IgD-negative memory B cell (primary cell): ENCODE data around the gene MCM8. TPM values are rescaled to one million over a fixed set of nuclear protein-coding genes. Genes with fewer than 3 reads are reported as not detected.

Source experiments
- H3K27ac Mint-ChIP-seq, 3 donors: one replicate each; pipeline ENCODE4 v1.8.0; 2020 to 2022; ENCODE audit warnings: mild to moderate bottlenecking in 3 of 3, mixed read lengths in 3 of 3, moderate library complexity in 1 of 3
- H3K27me3 Mint-ChIP-seq: one replicate; pipeline ENCODE4 v1.8.0; 2021; ENCODE audit warnings: mixed read lengths
- H3K36me3 Mint-ChIP-seq: one replicate; pipeline ENCODE4 v1.8.0; 2020; ENCODE audit warnings: mild to moderate bottlenecking, mixed read lengths
- H3K4me1 Mint-ChIP-seq, 3 donors: one replicate each; pipeline ENCODE4 v1.8.0; 2020 to 2022; ENCODE audit warnings: mixed read lengths in 3 of 3, mild to moderate bottlenecking in 1 of 3
- H3K4me3 Mint-ChIP-seq, 4 donors: one replicate each; pipeline ENCODE4 v1.8.0; 2020 to 2022; ENCODE audit warnings: mild to moderate bottlenecking in 4 of 4, mixed read lengths in 4 of 4, moderate library complexity in 3 of 4
- H3K9me3 Mint-ChIP-seq, 3 donors: one replicate each; pipeline ENCODE4 v1.8.0; 2020 to 2021; ENCODE audit warnings: mixed read lengths in 3 of 3, mild to moderate bottlenecking in 1 of 3
- polyA plus RNA-seq: library from polyadenylated mRNA; unstranded; fragments of 300-500 nt; fragmentation: Illumina TruSeq; gene quantifications from one replicate; pipeline ENCODE4 v1.2.3, GENCODE V29; 2021

Gene MCM8
- polyA plus RNA-seq, 1 donor from 2014 or later, result 0.93 TPM

DNA sequence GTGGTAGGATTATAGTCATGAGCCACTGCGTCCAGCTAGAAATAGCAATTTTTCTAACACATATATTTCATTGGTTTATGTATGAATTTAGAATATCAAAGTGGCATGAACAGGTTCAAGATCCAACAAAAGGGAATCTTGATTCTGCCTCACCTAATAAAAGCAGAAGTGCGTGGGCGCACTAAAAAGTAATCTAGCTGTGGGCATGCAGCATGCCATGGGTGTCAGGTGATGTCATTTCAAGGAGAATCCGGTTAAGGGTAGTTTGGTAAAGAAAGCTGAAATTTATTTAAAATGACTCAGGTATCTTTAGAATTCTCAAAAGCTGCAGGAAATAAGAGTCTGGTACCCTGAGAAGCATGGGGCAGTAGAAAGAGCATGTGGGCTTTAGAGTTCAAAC, 85.8 kb downstream of the MCM8 start:
- Mint-ChIP-seq H3K36me3 (peaks cover 14% of the 10 kb centered on the region), H3K4me3 (no peak overlapping the region), H3K9me3 (no peaks in the 10 kb centered on the region), H3K27me3 (no peaks in the 10 kb centered on the region), H3K4me1 (peaks cover 0 to 3% (median 0%) of the 10 kb centered on the region in 3 donors), H3K27ac (no peak overlapping the region)

DNA sequence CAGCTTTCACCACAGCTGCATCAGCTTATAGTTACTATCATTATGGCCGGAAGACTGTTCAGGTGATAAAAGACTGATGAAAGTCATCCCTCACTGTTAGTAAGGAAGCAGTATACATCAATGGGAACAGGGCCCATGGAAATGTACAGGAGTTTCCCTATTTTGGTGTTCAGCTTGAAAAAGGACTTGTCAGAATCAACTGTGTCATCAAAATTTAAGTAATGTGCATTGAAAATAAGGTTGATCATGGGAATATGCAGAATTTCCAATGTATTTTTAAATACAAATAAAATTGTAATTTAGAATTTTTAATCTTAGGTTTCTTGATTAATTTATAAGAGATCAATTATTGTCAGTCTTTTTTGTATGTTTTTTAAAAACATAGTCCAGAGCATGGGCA, 86.6 kb downstream of the MCM8 start:
- Mint-ChIP-seq H3K9me3 (no peaks in the 10 kb centered on the region), H3K4me1 (peaks cover 0 to 3% (median 0%) of the 10 kb centered on the region in 3 donors), H3K27me3 (no peaks in the 10 kb centered on the region), H3K4me3 (no peak overlapping the region), H3K27ac (no peak overlapping the region), H3K36me3 (peaks cover 14% of the 10 kb centered on the region)

DNA sequence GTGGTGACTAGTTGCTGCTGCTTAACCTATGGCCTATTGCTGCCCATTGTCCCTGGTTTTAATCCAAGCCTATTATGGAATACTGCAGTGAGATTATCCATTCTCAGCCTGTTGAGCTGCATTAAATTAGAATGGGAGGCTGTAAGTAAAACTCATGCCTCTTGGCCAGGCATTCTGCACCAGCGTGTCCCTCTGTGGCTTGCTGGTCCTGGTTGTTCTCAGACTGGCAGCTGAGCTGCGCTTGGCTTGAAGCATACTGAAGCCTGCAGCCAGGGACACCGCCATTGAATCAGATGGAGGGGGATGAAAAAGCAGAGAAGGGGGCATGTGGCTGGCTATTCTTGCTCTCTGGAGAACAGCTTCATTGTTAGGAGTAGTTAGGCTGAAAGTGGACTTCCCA, 87.8 kb downstream of the MCM8 start:
- H3K27ac Mint-ChIP-seq, result no peak overlapping the region
- no peak overlapping the region for H3K4me3 Mint-ChIP-seq
- no peaks in the 10 kb centered on the region for H3K27me3 Mint-ChIP-seq
- peaks cover 0 to 3% (median 0%) of the 10 kb centered on the region in 3 donors for H3K4me1 Mint-ChIP-seq
- H3K36me3 Mint-ChIP-seq, result peaks cover 16% of the 10 kb centered on the region
- H3K9me3 Mint-ChIP-seq, result no peaks in the 10 kb centered on the region

DNA sequence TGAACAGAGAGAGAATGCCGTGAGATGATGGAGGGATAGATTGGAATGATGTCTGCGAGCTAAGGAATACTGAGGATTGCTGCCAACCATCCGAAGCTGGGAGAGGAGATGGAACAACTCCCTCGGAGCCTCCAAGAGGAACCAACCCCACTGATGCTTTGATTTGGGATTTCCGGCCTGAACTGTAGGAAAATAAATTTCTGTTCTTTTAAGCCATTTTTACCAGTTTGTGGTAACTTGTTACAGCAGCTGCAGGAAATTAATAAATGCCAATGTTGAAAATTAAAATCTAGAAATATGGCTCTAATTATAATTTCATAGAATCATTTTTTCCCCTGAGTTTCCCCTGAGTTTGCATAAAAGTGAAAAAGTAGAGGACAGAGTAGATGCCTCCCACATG, 89.3 kb downstream of the MCM8 start:
- peaks cover 16% of the 10 kb centered on the region for H3K36me3 Mint-ChIP-seq

GRCh38 chr20:6040540-6040939, 90.1 kb downstream of the MCM8 start:
- no peaks in the 10 kb centered on the region for H3K9me3 Mint-ChIP-seq
- peaks cover 0 to 3% (median 0%) of the 10 kb centered on the region in 3 donors for H3K4me1 Mint-ChIP-seq
- H3K27ac Mint-ChIP-seq, result no peak overlapping the region
- peaks cover 16% of the 10 kb centered on the region for H3K36me3 Mint-ChIP-seq
- H3K27me3 Mint-ChIP-seq, result no peaks in the 10 kb centered on the region
- H3K4me3 Mint-ChIP-seq, result no peak overlapping the region

More for the DNA sequence above, 89.3 kb downstream of the MCM8 start:
- Mint-ChIP-seq H3K4me3 (no peak overlapping the region), H3K4me1 (peaks cover 0 to 3% (median 0%) of the 10 kb centered on the region in 3 donors), H3K27me3 (no peaks in the 10 kb centered on the region), H3K27ac (no peak overlapping the region), H3K9me3 (no peaks in the 10 kb centered on the region)

DNA sequence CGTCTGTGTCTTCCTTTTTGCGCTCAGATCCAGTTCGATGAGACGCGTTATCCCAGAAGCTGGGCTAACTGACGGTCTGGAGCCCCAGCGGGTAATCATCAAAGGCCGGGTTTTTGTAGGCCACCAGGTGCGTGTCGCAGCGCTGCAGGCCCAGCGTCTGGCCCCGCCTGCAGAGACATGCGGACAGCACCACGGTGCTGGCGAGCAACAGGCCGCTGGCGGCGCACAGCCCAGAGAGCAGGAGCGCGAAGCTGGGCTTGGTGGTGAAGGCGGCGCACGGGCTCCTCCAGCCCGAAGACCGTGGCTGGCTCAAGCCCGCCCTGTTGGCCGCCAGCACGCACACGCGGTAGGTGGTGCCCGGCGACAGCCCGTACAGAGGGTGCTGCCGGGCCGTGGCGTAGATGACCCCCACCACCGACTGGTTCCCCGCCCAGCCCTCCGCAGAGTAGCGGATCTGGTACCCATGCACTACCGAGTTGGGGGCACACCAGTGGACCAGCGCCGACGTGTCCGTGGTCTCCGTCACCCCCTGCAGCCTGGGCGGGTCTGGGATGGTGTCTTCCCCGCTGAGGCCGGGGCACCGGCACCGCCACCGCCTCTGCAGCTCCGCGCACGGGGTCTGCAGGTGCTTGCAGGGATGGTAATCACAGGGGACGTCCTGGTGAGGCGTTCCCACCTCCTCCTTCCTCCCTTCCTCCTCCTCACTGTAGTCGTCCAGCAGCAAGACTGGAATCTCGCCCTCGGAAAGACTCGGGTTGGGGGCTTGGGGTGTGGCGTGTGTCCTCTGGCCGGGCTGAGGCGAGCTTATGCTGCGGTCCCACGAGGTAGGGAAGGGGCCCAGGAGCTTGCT, 90.7 kb downstream of the MCM8 start:
- peaks cover 0 to 3% (median 0%) of the 10 kb centered on the region in 3 donors for H3K4me1 Mint-ChIP-seq
- H3K36me3 Mint-ChIP-seq, result peaks cover 16% of the 10 kb centered on the region
- no peaks in the 10 kb centered on the region for H3K27me3 Mint-ChIP-seq
- H3K9me3 Mint-ChIP-seq, result no peaks in the 10 kb centered on the region
- no peak overlapping the region for H3K4me3 Mint-ChIP-seq
- H3K27ac Mint-ChIP-seq, result no peak overlapping the region

DNA sequence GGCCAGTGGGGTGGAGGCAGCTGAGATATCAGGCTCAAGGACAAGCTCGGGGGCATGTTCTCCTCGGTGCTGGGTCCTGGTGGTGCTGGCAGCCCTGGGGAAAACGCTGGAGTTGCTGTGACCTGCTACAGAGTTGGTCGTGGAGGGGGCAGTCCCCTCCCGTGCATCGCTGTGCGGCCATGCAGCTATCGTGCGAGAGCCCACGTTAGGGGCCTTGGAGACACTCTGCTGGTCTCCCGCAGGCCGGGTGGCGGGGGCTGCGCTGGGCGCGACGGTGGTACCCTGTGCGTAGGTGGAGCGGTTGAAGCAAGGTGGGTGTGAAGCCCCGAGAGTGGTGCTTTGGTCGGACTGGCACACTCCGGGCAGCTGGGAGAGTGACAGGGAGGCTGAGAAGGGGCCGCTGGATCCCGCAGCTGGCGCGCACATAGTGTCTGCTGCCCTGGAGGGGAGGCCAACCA, 91.4 kb downstream of the MCM8 start:
- no peak overlapping the region for H3K4me3 Mint-ChIP-seq

GRCh38 chr20:6044115-6044514, 93.7 kb downstream of the MCM8 start:
- no peaks in the 10 kb centered on the region for H3K9me3 Mint-ChIP-seq
- H3K36me3 Mint-ChIP-seq, result peaks cover 16% of the 10 kb centered on the region
- H3K27me3 Mint-ChIP-seq, result no peaks in the 10 kb centered on the region
- H3K27ac Mint-ChIP-seq, result no peak overlapping the region
- peaks cover 0 to 3% (median 0%) of the 10 kb centered on the region in 3 donors for H3K4me1 Mint-ChIP-seq
- H3K4me3 Mint-ChIP-seq, result no peak overlapping the region

More for the DNA sequence above, 91.4 kb downstream of the MCM8 start:
- Mint-ChIP-seq H3K9me3 (no peaks in the 10 kb centered on the region), H3K36me3 (peaks cover 16% of the 10 kb centered on the region), H3K27ac (no peak overlapping the region), H3K27me3 (no peaks in the 10 kb centered on the region), H3K4me1 (peaks cover 0 to 3% (median 0%) of the 10 kb centered on the region in 3 donors)

- Mint-ChIP-seq H3K9me3 (no peaks in the 10 kb centered on the region), H3K4me3 (peak overlapping the region in 1 of 4 donors; percentile 48), H3K27me3 (peaks cover 4% of the 10 kb centered on the region), H3K36me3 (peaks cover 8% of the 10 kb centered on the region), H3K4me1 (peaks cover 0 to 5% (median 0%) of the 10 kb centered on the region in 3 donors), H3K27ac (no peak overlapping the region)
Measured at GRCh38 chr20:6045566-6045965, 95.1 kb downstream of the MCM8 start.

DNA sequence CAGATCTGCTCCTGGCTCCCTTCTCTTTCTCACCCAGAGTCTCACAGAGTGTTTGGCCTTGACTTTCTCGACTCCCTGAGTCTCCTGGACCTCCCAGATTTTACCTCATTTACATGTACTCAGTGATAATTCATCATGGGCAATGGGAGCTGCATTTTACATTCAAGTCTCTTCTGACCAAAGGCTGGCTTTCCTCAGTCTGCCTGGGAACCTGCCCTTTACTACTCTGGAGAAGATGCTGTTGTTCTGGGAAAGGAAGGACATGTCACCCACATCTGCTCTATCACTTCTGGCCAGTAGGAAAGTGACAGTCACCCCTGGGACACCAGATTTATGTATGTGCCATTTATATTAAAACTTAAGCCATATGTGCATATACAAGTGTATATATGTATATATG, 96.0 kb downstream of the MCM8 start:
- no peak overlapping the region for H3K27ac Mint-ChIP-seq

DNA sequence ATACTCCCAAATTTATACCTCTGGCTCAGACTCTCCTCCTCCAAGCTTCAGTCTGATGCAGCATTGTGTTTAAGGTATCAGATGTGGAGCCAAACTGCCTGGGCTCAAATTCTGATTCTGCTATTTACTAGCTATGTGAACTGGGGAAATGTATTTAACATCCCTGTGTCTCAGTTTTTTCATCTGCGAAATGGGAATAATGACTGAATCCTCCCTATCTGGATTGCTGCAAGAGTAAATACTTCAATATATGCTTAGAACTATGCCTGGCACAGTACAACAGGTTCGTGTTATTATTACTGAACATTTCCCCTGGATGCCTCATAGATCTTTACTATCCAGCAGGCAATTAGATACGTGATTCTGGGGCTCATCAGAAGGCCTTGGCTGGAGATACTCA, 97.9 kb downstream of the MCM8 start:
- Mint-ChIP-seq H3K36me3 (peaks cover 3% of the 10 kb centered on the region), H3K4me1 (peaks cover 0 to 8% (median 4%) of the 10 kb centered on the region in 3 donors), H3K27ac (no peak overlapping the region), H3K4me3 (no peak overlapping the region), H3K27me3 (peaks cover 20% of the 10 kb centered on the region), H3K9me3 (no peaks in the 10 kb centered on the region)

More for the DNA sequence above, 96.0 kb downstream of the MCM8 start:
- peaks cover 8% of the 10 kb centered on the region for H3K27me3 Mint-ChIP-seq
- peaks cover 0 to 5% (median 0%) of the 10 kb centered on the region in 3 donors for H3K4me1 Mint-ChIP-seq
- peaks cover 7% of the 10 kb centered on the region for H3K36me3 Mint-ChIP-seq
- H3K9me3 Mint-ChIP-seq, result no peaks in the 10 kb centered on the region
- H3K4me3 Mint-ChIP-seq, result no peak overlapping the region

Other genes starting within 250 kb of the MCM8 start
- gene SHLD1, start 200.3 kb upstream of the MCM8 start, polyA plus RNA-seq, result 19.8 TPM
- gene CHGB, start 39.1 kb upstream of the MCM8 start, polyA plus RNA-seq, result not detected
- gene TRMT6, start 119 bp upstream of the MCM8 start, polyA plus RNA-seq, result 13.3 TPM
- 24.5 TPM for gene CRLS1, start 55.5 kb downstream of the MCM8 start, polyA plus RNA-seq
- gene LRRN4, start 103.4 kb downstream of the MCM8 start, polyA plus RNA-seq, result not detected
- gene FERMT1, start 172.4 kb downstream of the MCM8 start, polyA plus RNA-seq, result not detected